ENCODE results near the gene LRMDA. TPM values are rescaled to one million over a fixed set of nuclear protein-coding genes. Genes with fewer than 3 reads are reported as not detected.

The LRMDA gene
- total and polyA plus RNA-seq, 2 of the 8 experiments (the other 6 are each of a cell fraction or from before 2014, with no cell fraction given): 0.86 to 2.8 TPM

GRCh38 chr10:76333326-76333725 is 901.9 kb downstream of the LRMDA start (continued):
- no peak for TF ChIP-seq ATF3 (IDR thresholded peaks at IDR 0.05; ENCODE audit: insufficient read depth, low read depth, low read length)
- TF ChIP-seq TAF7 (optimal IDR thresholded peaks at IDR 0.05; ENCODE audit: borderline replicate concordance, low read depth, low read length): no peak
- TF ChIP-seq KDM1A (IDR thresholded peaks at IDR 0.05; ENCODE audit: borderline replicate concordance, low read length): no peak
- no peak for TF ChIP-seq FOSL1 (IDR thresholded peaks at IDR 0.05; ENCODE audit: insufficient read depth, low read depth, low read length)
- no peak for TF ChIP-seq CHD2 (IDR thresholded peaks at IDR 0.05; ENCODE audit: low read length)
- TF ChIP-seq POLR2A (IDR thresholded peaks at IDR 0.05; ENCODE audit: control extremely low read depth in 1 of 2, low read depth in 2 of 2, low read length in 2 of 2): no peak
- TF ChIP-seq BRCA1 (IDR thresholded peaks at IDR 0.05; ENCODE audit: low read depth, low read length): no peak
